ENCODE data around the gene TMC3. TPM values are rescaled to one million over a fixed set of nuclear protein-coding genes. Genes with fewer than 3 reads are reported as not detected.

The TMC3 gene
- total and polyA plus RNA-seq, 9 of the 15 experiments (the other 6 are each of a cell fraction or from before 2014, with no cell fraction given): 0.01 to 0.14 TPM; not detected in 7

GRCh38 chr15:81298611-81299010 lies 75.4 kb downstream of the TMC3 start (continued):
- TF ChIP-seq RBM39 (optimal IDR thresholded peaks at IDR 0.05; ENCODE audit: low read depth, low read length): no peak
- TF ChIP-seq PHB2 (IDR thresholded peaks at IDR 0.05; ENCODE audit: low read depth): no peak
- TF ChIP-seq CTBP1 (IDR thresholded peaks at IDR 0.05; ENCODE audit: borderline replicate concordance): no peak
- no peak for TF ChIP-seq KLF10 (CRISPR knock-in tag; IDR thresholded peaks at IDR 0.05)
- TF ChIP-seq U2AF2 (optimal IDR thresholded peaks at IDR 0.05; ENCODE audit: low read depth, low read length): no peak
- no peak for TF ChIP-seq SRSF7 (optimal IDR thresholded peaks at IDR 0.05; ENCODE audit: low read depth, low read length)
- no peak for TF ChIP-seq CBX2 (IDR thresholded peaks at IDR 0.05; ENCODE audit: insufficient read depth, low read length, poor library complexity, severe bottlenecking)
- TF ChIP-seq ZC3H11A (IDR thresholded peaks at IDR 0.05; ENCODE audit: low read depth, low read length): no peak

GRCh38 chr15:81297603-81298575 lies 76.1 kb downstream of the TMC3 start:
- ChIA-PET POLR2A (interaction anchor here (0.7 kb wide), 1 partner anchor 730 kb away, joined by 3 read pairs; no protein-coding TSS in a partner anchor), CTCF (ENCODE audit: low intra/inter-chr PET ratio) (no interaction called here)
- no peak for FAIRE-seq
- H3K79me2 ChIP-seq (ENCODE audit: control insufficient read depth, insufficient read depth, low read length): no peaks in the 10 kb centered on the region
- H3K4me2 ChIP-seq (ENCODE audit: insufficient read depth, low read length): no peak overlapping the region
- no peak overlapping the region for H3K4me3 ChIP-seq
- no peaks in the 10 kb centered on the region for H3K4me1 ChIP-seq (replicated peaks in 1 of 2; ENCODE audit: control insufficient read depth in 2 of 2, insufficient read depth in 2 of 2, low read length in 2 of 2)
- TF ChIP-seq FOXJ2 (tag; IDR thresholded peaks at IDR 0.05) (no peak), POU5F1 (IDR thresholded peaks at IDR 0.05; ENCODE audit: borderline replicate concordance, low read depth, low read length, partially characterized antibody) (no peak), ZNF311 (CRISPR knock-in tag; IDR thresholded peaks at IDR 0.05) (no peak), KDM5B (IDR thresholded peaks at IDR 0.05; ENCODE audit: insufficient replicate concordance, low read depth, low read length) (no peak), POLR2AphosphoS2 (IDR thresholded peaks at IDR 0.05; ENCODE audit: low read length) (no peak), FOXA1 (IDR thresholded peaks at IDR 0.05; ENCODE audit: borderline replicate concordance) (no peak), NCOA6 (IDR thresholded peaks at IDR 0.05) (no peak)
- no peak overlapping the region for H3K27ac ChIP-seq (ENCODE audit: extremely low read depth, low read depth, low read length)
- no peaks in the 10 kb centered on the region for H4K20me1 ChIP-seq (replicated peaks; ENCODE audit: control insufficient read depth, insufficient read depth, low read length)
- H2AFZ ChIP-seq (ENCODE audit: low read depth, low read length): no peak overlapping the region
- DNase-seq (ENCODE audit: extremely low read depth in 1 of 4, low spot score in 3 of 4): no peak
- intact Hi-C loops (cut with micrococcal nuclease): no loop called here
- 29% methylated on average over 4 of the region's 4 CpGs for WGBS (ENCODE audit: insufficient coverage, low coverage, missing lambda C conversion rate)
- in situ Hi-C loops (cut with MboI): no loop called here
- ATAC-seq: no peak
- H3K9me3 ChIP-seq (replicated peaks; ENCODE audit: control insufficient read depth, insufficient read depth, low read depth, low read length): no peaks in the 10 kb centered on the region
- peaks cover 4% of the 10 kb centered on the region; the same call in 1 of the 3 replicates for H3K36me3 ChIP-seq (ENCODE audit: control insufficient read depth, insufficient read depth, low read length)
- no peak overlapping the region for H3K9ac ChIP-seq (ENCODE audit: insufficient read depth in 1 of 2, low read depth in 2 of 2, low read length in 2 of 2)
- no peaks in the 10 kb centered on the region for H3K9me1 ChIP-seq (ENCODE audit: control insufficient read depth, insufficient read depth, low read length)
- no peaks in the 10 kb centered on the region for H3K27me3 ChIP-seq (ENCODE audit: control insufficient read depth in 2 of 2, insufficient read depth in 2 of 2, low read length in 2 of 2)
- BruUV-seq (replicated peaks): no TSS peak
